Sigmoid colon (tissue), 7 donors: ENCODE results near the gene HARS1. TPM values are rescaled to one million over a fixed set of nuclear protein-coding genes. Genes with fewer than 3 reads are reported as not detected.
"Not testable (repeated sequence)": the region's sequence is repeated elsewhere in the genome, so short reads cannot be mapped to it uniquely, and the experiment has no call there.

ENCODE experiments used
- DNase-seq: peaks from one replicate; pipeline ENCODE4 v3.0.0-alpha.2; 2019
- H3K27ac ChIP-seq, 4 donors: fragments of 200-600 bp; sonication (generic); one replicate each; pipeline ENCODE4 v1.5.1; 2016 to 2019; ENCODE audit warnings: mild to moderate bottlenecking in 1 of 4
- H3K27me3 ChIP-seq, 3 donors: fragments of 200-600 bp; sonication (generic); one replicate each; pipeline ENCODE4 v1.5.1; 2019; ENCODE audit warnings: mild to moderate bottlenecking in 1 of 3
- H3K36me3 ChIP-seq, 4 donors: fragments of 200-600 bp; sonication (generic); one replicate each; pipeline ENCODE4 v1.5.1; 2016 to 2019
- H3K4me1 ChIP-seq, 4 donors: fragments of 200-600 bp; sonication (generic); one replicate each; pipeline ENCODE4 v1.5.1; 2017 to 2019
- H3K4me3 ChIP-seq, 4 donors: fragments of 200-600 bp; sonication (generic); one replicate each; pipeline ENCODE4 v1.5.1; 2017 to 2019; ENCODE audit warnings: mild to moderate bottlenecking in 2 of 4, moderate library complexity in 1 of 4
- H3K9me3 ChIP-seq, 4 donors: fragments of 200-600 bp in 3 of 4; sonication (generic) in 3 of 4; one replicate each; pipeline versions ENCODE4 v1.5.1 to v1.6.1; 2013 to 2019
- CTCF ChIP-seq, 4 experiments: fragments of 450-650 bp in 3 of 4; fragments of 200-600 bp in 1 of 4; IDR thresholded peaks; one replicate each; pipeline ENCODE4 v1.5.1; 2016 to 2019; ENCODE audit warnings: antibody characterized with exemption in 4 of 4, mild to moderate bottlenecking in 3 of 4, moderate library complexity in 2 of 4
- EP300 ChIP-seq, 4 donors: sonication (generic); formaldehyde crosslinking; IDR thresholded peaks; one replicate each; pipeline ENCODE4 v1.6.1; 2017; ENCODE audit warnings: antibody characterized with exemption in 4 of 4
- POLR2A ChIP-seq, 2 donors: fragments of 450-650 bp; IDR thresholded peaks; one replicate each; pipeline ENCODE4 v1.6.1; 2016; ENCODE audit warnings: antibody characterized with exemption in 2 of 2, mild to moderate bottlenecking in 2 of 2, moderate library complexity in 2 of 2
- POLR2AphosphoS5 ChIP-seq, 4 donors: sonication (generic); formaldehyde crosslinking; IDR thresholded peaks; one replicate each; pipeline ENCODE4 v1.6.1; 2017; ENCODE audit warnings: antibody characterized with exemption in 4 of 4
- WGBS, 2 donors: extraction: QIAGEN DNeasy Blood & Tissue Kit; methylation state at CpG; one replicate each; pipeline ENCODE4 v1.1.7; 2013; 5-methylcytosine and 5-hydroxymethylcytosine counted together
- intact Hi-C: fragments of 100-400 bp; cut with DNase I; formaldehyde crosslinking; loops from one replicate; pipeline ENCODE4 v1.15.1; 2023
- polyA plus RNA-seq, 3 donors: library from polyadenylated mRNA; stranded (reverse); fragments of 200-250 nt; gene quantifications; one replicate each; pipeline ENCODE4 v1.2.3, GENCODE V29; 2013
- small RNA-seq, 3 donors: library from RNA; depleted of rRNA; stranded (forward); fragments of <200 nt; gene quantifications; one replicate each; pipeline ENCODE3, GENCODE V24; 2016
- total RNA-seq, 4 donors: library from RNA; depleted of rRNA; stranded (reverse); fragments of >200 nt; gene quantifications; one replicate each; pipeline ENCODE4 v1.1.0, GENCODE V29; 2016
- donor health status: healthy with polysubstance abuse.
- donor health status: Bipolar disorder and iron deficiency.
- donor health status: healthy.

HARS1 gene
- total and polyA plus RNA-seq, 7 donors, result 35.2 to 60.2 (median 41.0) TPM

- intact Hi-C loops, result no loop called here
- Histone ChIP-seq H3K27ac (peak overlapping the region in 3 of 4 donors; percentile 78 to 79 (median 78)), H3K4me3 (peak overlapping the region in 3 of 4 donors; percentile 45 to 60 (median 57)), H3K9me3 (no peaks in the 10 kb centered on the region), H3K27me3 (no peaks in the 10 kb centered on the region), H3K4me1 (peaks cover 0 to 20% (median 15%) of the 10 kb centered on the region in 4 donors), H3K36me3 (no peaks in the 10 kb centered on the region)
- TF ChIP-seq POLR2A (IDR thresholded peaks at IDR 0.05) (no peak), CTCF (IDR thresholded peaks at IDR 0.05) (no peak), POLR2AphosphoS5 (IDR thresholded peaks at IDR 0.05) (no peak), EP300 (IDR thresholded peaks at IDR 0.05) (no peak)
- no peak for DNase-seq
- 74 to 78% methylated on average over 2 of the region's 2 CpGs for WGBS, 2 donors
Measured at GRCh38 chr5:140630292-140631035, 60.7 kb downstream of the HARS1 start.

GRCh38 chr5:140628711-140629110, 62.5 kb downstream of the HARS1 start:
- 87 to 89% methylated on average over 1 of the region's 1 CpG for WGBS, 2 donors
- Histone ChIP-seq H3K27me3 (no peaks in the 10 kb centered on the region), H3K4me1 (peaks cover 0 to 20% (median 15%) of the 10 kb centered on the region in 4 donors), H3K27ac (no peak overlapping the region), H3K36me3 (no peaks in the 10 kb centered on the region), H3K4me3 (no peak overlapping the region), H3K9me3 (no peaks in the 10 kb centered on the region)
- DNase-seq, result no peak
- TF ChIP-seq EP300 (IDR thresholded peaks at IDR 0.05) (no peak), POLR2AphosphoS5 (IDR thresholded peaks at IDR 0.05) (no peak)
- intact Hi-C loops, result no loop called here

GRCh38 chr5:140627972-140628371, 63.2 kb downstream of the HARS1 start:
- H3K36me3 ChIP-seq, result no peaks in the 10 kb centered on the region
- no peak for TF ChIP-seq EP300 (IDR thresholded peaks at IDR 0.05)
- no peak for TF ChIP-seq POLR2A (IDR thresholded peaks at IDR 0.05)
- no peak for TF ChIP-seq POLR2AphosphoS5 (IDR thresholded peaks at IDR 0.05)
- no peak for TF ChIP-seq CTCF (IDR thresholded peaks at IDR 0.05)
- no peak overlapping the region for H3K4me3 ChIP-seq
- no peaks in the 10 kb centered on the region for H3K9me3 ChIP-seq
- intact Hi-C loops, result no loop called here
- DNase-seq, result no peak
- H3K4me1 ChIP-seq, result peaks cover 0 to 14% (median 9%) of the 10 kb centered on the region in 4 donors
- H3K27ac ChIP-seq, result no peak overlapping the region
- 92 to 97% methylated on average over 6 of the region's 6 CpGs for WGBS, 2 donors
- no peaks in the 10 kb centered on the region for H3K27me3 ChIP-seq

- H3K27ac ChIP-seq, H3K27me3 ChIP-seq, H3K4me3 ChIP-seq, H3K4me1 ChIP-seq, DNase-seq, H3K9me3 ChIP-seq, intact Hi-C loops, H3K36me3 ChIP-seq: not testable (repeated sequence)
- WGBS, 2 donors, result 89 to 92% methylated on average over 10 of the region's 10 CpGs
Measured at GRCh38 chr5:140624886-140625285, 66.3 kb downstream of the HARS1 start.

Small RNAs within 50 kb of the gene (small RNA-seq; reads per million reads assigned to genes)
- gene VTRNA1-1 (52.8 to 64.1 (median 61.1) reads per million in 3 donors), gene VTRNA1-2 (0 to 2.5 (median 0.06) reads per million in 3 donors), gene VTRNA1-3 (0 to 0.36 (median 0.24) reads per million in 3 donors)

Other genes starting within 250 kb of the HARS1 start
- 10 to 100 TPM in 2 of 4 donors, 1 to 10 TPM in 2; 6.5 to 21.0 (median 12.1) TPM for gene EIF4EBP3, start 143.7 kb downstream of the HARS1 start, total RNA-seq
- 10 to 100 TPM; 37.2 to 60.7 (median 53.9) TPM for gene EIF4EBP3, start 143.7 kb downstream of the HARS1 start, polyA plus RNA-seq
- gene SRA1, start 133.9 kb downstream of the HARS1 start, total RNA-seq, result 10 to 100 TPM; 17.8 to 30.5 (median 21.1) TPM
- gene SRA1, start 133.9 kb downstream of the HARS1 start, polyA plus RNA-seq, result 10 to 100 TPM; 32.7 to 48.3 (median 35.4) TPM
- 10 to 100 TPM; 13.5 to 25.9 (median 19.3) TPM for gene APBB3, start 126.8 kb downstream of the HARS1 start, total RNA-seq
- gene APBB3, start 126.8 kb downstream of the HARS1 start, polyA plus RNA-seq, result 10 to 100 TPM in 1 of 3 donors, 1 to 10 TPM in 2; 4.2 to 27.9 (median 4.4) TPM
- gene SLC35A4, start 126.5 kb downstream of the HARS1 start, total RNA-seq, result 10 to 100 TPM; 14.2 to 19.7 (median 17.9) TPM
- gene SLC35A4, start 126.5 kb downstream of the HARS1 start, polyA plus RNA-seq, result 100 to 1,000 TPM in 1 of 3 donors, 10 to 100 TPM in 2; 60.1 to 101 (median 65.9) TPM
- 10 to 100 TPM; 20.8 to 96.9 (median 72.0) TPM for gene CD14, start 58.2 kb downstream of the HARS1 start, total RNA-seq
- 100 to 1,000 TPM in 1 of 3 donors, 10 to 100 TPM in 2; 42.7 to 178 (median 52.3) TPM for gene CD14, start 58.2 kb downstream of the HARS1 start, polyA plus RNA-seq
- 10 to 100 TPM; 27.3 to 40.2 (median 35.6) TPM for gene TMCO6, start 51.9 kb downstream of the HARS1 start, total RNA-seq
- gene TMCO6, start 51.9 kb downstream of the HARS1 start, polyA plus RNA-seq, result 10 to 100 TPM in 1 of 3 donors, 1 to 10 TPM in 2; 3.9 to 30.5 (median 5.4) TPM
- 10 to 100 TPM; 48.7 to 90.3 (median 73.6) TPM for gene NDUFA2, start 43.7 kb downstream of the HARS1 start, total RNA-seq
- gene NDUFA2, start 43.7 kb downstream of the HARS1 start, polyA plus RNA-seq, result 100 to 1,000 TPM; 189 to 360 (median 314) TPM
- 100 to 1,000 TPM; 120 to 146 (median 136) TPM for gene IK, start 43.5 kb downstream of the HARS1 start, total RNA-seq
- gene IK, start 43.5 kb downstream of the HARS1 start, polyA plus RNA-seq, result 10 to 100 TPM; 70.3 to 79.4 (median 73.5) TPM
- gene WDR55, start 26.5 kb downstream of the HARS1 start, total RNA-seq, result 10 to 100 TPM; 13.2 to 18.0 (median 15.1) TPM
- gene WDR55, start 26.5 kb downstream of the HARS1 start, polyA plus RNA-seq, result 10 to 100 TPM; 19.2 to 35.0 (median 29.8) TPM
- under 1 TPM in 2 of 4 donors, not detected in 2; 0.36 to 0.95 TPM for gene DND1, start 17.8 kb downstream of the HARS1 start, total RNA-seq
- gene DND1, start 17.8 kb downstream of the HARS1 start, polyA plus RNA-seq, result 1 to 10 TPM in 1 of 3 donors, under 1 TPM in 2; 0.60 to 2.4 (median 0.69) TPM
- 10 to 100 TPM; 18.2 to 19.4 (median 18.9) TPM for gene HARS2, start 85 bp upstream of the HARS1 start, total RNA-seq
- gene HARS2, start 85 bp upstream of the HARS1 start, polyA plus RNA-seq, result 10 to 100 TPM; 26.4 to 34.7 (median 29.0) TPM
- 10 to 100 TPM; 28.0 to 46.0 (median 36.9) TPM for gene ZMAT2, start 9.1 kb upstream of the HARS1 start, total RNA-seq
- gene ZMAT2, start 9.1 kb upstream of the HARS1 start, polyA plus RNA-seq, result 10 to 100 TPM; 74.5 to 97.9 (median 87.2) TPM
- not detected for gene PCDHA1, start 94.8 kb upstream of the HARS1 start, total RNA-seq
- under 1 TPM in 1 of 3 donors, not detected in 2; 0.10 TPM for gene PCDHA1, start 94.8 kb upstream of the HARS1 start, polyA plus RNA-seq
- gene PCDHA2, start 103.5 kb upstream of the HARS1 start, total RNA-seq, result under 1 TPM in 3 of 4 donors, not detected in 1; 0.28 to 0.68 (median 0.33) TPM
- gene PCDHA2, start 103.5 kb upstream of the HARS1 start, polyA plus RNA-seq, result under 1 TPM in 1 of 3 donors, not detected in 2; 0.07 TPM
- 1 to 10 TPM in 3 of 4 donors, under 1 TPM in 1; 0.68 to 1.2 (median 1.1) TPM for gene PCDHA3, start 109.7 kb upstream of the HARS1 start, total RNA-seq
- gene PCDHA3, start 109.7 kb upstream of the HARS1 start, polyA plus RNA-seq, result under 1 TPM in 1 of 3 donors, not detected in 2; 0.17 TPM
- gene PCDHA4, start 115.7 kb upstream of the HARS1 start, total RNA-seq, result 1 to 10 TPM; 1.1 to 1.2 (median 1.1) TPM
- gene PCDHA4, start 115.7 kb upstream of the HARS1 start, polyA plus RNA-seq, result under 1 TPM in 1 of 3 donors, not detected in 2; 0.38 TPM
- gene PCDHA5, start 130.2 kb upstream of the HARS1 start, total RNA-seq, result 1 to 10 TPM in 1 of 4 donors, under 1 TPM in 3; 0.14 to 1.7 (median 0.43) TPM
- gene PCDHA5, start 130.2 kb upstream of the HARS1 start, polyA plus RNA-seq, result under 1 TPM in 1 of 3 donors, not detected in 2; 0.09 TPM
- 1 to 10 TPM in 2 of 4 donors, under 1 TPM in 2; 0.49 to 2.2 (median 0.90) TPM for gene PCDHA6, start 136.6 kb upstream of the HARS1 start, total RNA-seq
- gene PCDHA6, start 136.6 kb upstream of the HARS1 start, polyA plus RNA-seq, result under 1 TPM in 1 of 3 donors, not detected in 2; 0.16 TPM
- gene PCDHA7, start 142.9 kb upstream of the HARS1 start, total RNA-seq, result under 1 TPM; 0.14 to 0.82 (median 0.46) TPM
- under 1 TPM in 1 of 3 donors, not detected in 2; 0.16 TPM for gene PCDHA7, start 142.9 kb upstream of the HARS1 start, polyA plus RNA-seq
- gene PCDHA8, start 149.8 kb upstream of the HARS1 start, total RNA-seq, result under 1 TPM in 1 of 4 donors, not detected in 3; 0.49 TPM
- gene PCDHA8, start 149.8 kb upstream of the HARS1 start, polyA plus RNA-seq, result not detected
- gene PCDHA9, start 157.0 kb upstream of the HARS1 start, total RNA-seq, result 1 to 10 TPM in 1 of 4 donors, under 1 TPM in 3; 0.66 to 1.4 (median 0.70) TPM
- under 1 TPM in 1 of 3 donors, not detected in 2; 0.01 TPM for gene PCDHA9, start 157.0 kb upstream of the HARS1 start, polyA plus RNA-seq
- 1 to 10 TPM in 1 of 4 donors, under 1 TPM in 3; 0.27 to 2.5 (median 0.69) TPM for gene PCDHA10, start 164.5 kb upstream of the HARS1 start, total RNA-seq
- under 1 TPM in 1 of 3 donors, not detected in 2; 0.03 TPM for gene PCDHA10, start 164.5 kb upstream of the HARS1 start, polyA plus RNA-seq
- gene PCDHA11, start 177.6 kb upstream of the HARS1 start, total RNA-seq, result under 1 TPM; 0.16 to 0.71 (median 0.48) TPM
- under 1 TPM in 1 of 3 donors, not detected in 2; 0.07 TPM for gene PCDHA11, start 177.6 kb upstream of the HARS1 start, polyA plus RNA-seq
- under 1 TPM in 3 of 4 donors, not detected in 1; 0.49 to 0.71 (median 0.54) TPM for gene PCDHA12, start 183.9 kb upstream of the HARS1 start, total RNA-seq
- under 1 TPM in 1 of 3 donors, not detected in 2; 0.06 TPM for gene PCDHA12, start 183.9 kb upstream of the HARS1 start, polyA plus RNA-seq
- gene PCDHA13, start 190.8 kb upstream of the HARS1 start, total RNA-seq, result 1 to 10 TPM in 1 of 4 donors, under 1 TPM in 3; 0.36 to 1.4 (median 0.60) TPM
- under 1 TPM in 1 of 3 donors, not detected in 2; 0.10 TPM for gene PCDHA13, start 190.8 kb upstream of the HARS1 start, polyA plus RNA-seq
- gene PCDHAC1, start 234.9 kb upstream of the HARS1 start, total RNA-seq, result 1 to 10 TPM in 1 of 4 donors, under 1 TPM in 3; 0.54 to 1.7 (median 0.77) TPM
- under 1 TPM in 1 of 3 donors, not detected in 2; 0.34 TPM for gene PCDHAC1, start 234.9 kb upstream of the HARS1 start, polyA plus RNA-seq